OCI-LY3 (cell line): ENCODE results near the gene GNG2.

Source experiments
- CTCF ChIP-seq: fragments of 200-600, 300-600 bp; sonication (generic); IDR thresholded peaks from 2 replicates; pipeline ENCODE4 v1.5.1; 2014; ENCODE audit warnings: antibody characterized with exemption, low read length, low read depth
- EZH2phosphoT487 ChIP-seq: fragments of 200-600 bp; shearing (Covaris generic); IDR thresholded peaks from 2 replicates; pipeline ENCODE4 v1.6.1; 2018; ENCODE audit warnings: antibody characterized with exemption, mixed run types, low read depth

GRCh38 chr14:51925980-51926379 lies 65.6 kb downstream of the GNG2 start:
- TF ChIP-seq CTCF (no peak), EZH2phosphoT487 (no peak)
